ENCODE measurements around the gene DOCK2.

Gene DOCK2

DNA sequence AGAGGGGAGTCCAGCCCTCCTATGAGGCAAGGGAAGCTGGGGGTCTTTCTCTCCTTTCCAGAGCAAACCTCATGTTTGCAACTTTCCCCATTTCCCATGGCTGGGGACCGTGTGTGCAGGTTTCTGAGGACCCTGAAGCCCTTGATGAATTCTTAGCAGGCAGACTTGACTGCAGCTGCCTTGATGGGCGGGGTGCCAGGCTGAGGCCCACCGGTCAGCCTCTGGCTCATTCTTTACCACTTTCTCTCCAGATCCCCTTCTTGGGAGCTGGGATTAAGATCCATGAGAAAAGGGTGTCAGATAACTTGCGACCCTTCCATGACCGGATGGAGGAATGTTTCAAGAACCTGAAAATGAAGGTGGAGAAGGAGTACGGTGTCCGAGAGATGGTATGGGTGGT is 438.6 kb downstream of the DOCK2 start:
- TF ChIP-seq, protein P1, sequence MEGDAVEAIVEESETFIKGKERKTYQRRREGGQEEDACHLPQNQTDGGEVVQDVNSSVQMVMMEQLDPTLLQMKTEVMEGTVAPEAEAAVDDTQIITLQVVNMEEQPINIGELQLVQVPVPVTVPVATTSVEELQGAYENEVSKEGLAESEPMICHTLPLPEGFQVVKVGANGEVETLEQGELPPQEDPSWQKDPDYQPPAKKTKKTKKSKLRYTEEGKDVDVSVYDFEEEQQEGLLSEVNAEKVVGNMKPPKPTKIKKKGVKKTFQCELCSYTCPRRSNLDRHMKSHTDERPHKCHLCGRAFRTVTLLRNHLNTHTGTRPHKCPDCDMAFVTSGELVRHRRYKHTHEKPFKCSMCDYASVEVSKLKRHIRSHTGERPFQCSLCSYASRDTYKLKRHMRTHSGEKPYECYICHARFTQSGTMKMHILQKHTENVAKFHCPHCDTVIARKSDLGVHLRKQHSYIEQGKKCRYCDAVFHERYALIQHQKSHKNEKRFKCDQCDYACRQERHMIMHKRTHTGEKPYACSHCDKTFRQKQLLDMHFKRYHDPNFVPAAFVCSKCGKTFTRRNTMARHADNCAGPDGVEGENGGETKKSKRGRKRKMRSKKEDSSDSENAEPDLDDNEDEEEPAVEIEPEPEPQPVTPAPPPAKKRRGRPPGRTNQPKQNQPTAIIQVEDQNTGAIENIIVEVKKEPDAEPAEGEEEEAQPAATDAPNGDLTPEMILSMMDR (IDR thresholded peaks at IDR 0.05; ENCODE audit: borderline replicate concordance, control extremely low read depth, extremely low read depth, insufficient read depth, missing control alignments), result no peak
- DNase-seq (ENCODE audit: low spot score), result no peak
- in situ Hi-C loops (cut with MboI; ENCODE audit: low sequenced_read_pairs, unreplicated experiment), result no loop called here

DNA sequence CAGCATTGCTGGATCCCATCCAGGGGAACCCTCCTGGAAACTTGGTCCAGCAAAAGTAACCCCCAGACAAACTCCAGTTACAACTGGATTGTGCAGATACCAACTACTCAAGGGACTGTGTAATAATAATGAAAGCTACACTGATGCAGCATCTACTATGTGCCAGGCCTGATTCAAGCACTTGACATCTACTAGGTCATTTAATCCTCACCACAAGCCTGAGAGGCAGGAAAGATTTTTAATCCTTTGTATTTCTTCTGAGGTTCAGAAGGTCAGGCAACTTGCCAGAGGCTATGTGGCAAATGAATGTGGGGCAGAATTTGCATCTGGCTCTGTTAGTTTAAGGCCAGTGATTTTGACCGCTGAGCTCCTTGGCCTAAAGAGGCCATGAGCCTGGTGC is 439.1 kb downstream of the DOCK2 start:
- DNase-seq (ENCODE audit: low spot score), result no peak
- in situ Hi-C loops (cut with MboI; ENCODE audit: low sequenced_read_pairs, unreplicated experiment), result no loop called here
- TF ChIP-seq, protein P1 (IDR thresholded peaks at IDR 0.05; ENCODE audit: borderline replicate concordance, control extremely low read depth, extremely low read depth, insufficient read depth, missing control alignments), result no peak

DNA sequence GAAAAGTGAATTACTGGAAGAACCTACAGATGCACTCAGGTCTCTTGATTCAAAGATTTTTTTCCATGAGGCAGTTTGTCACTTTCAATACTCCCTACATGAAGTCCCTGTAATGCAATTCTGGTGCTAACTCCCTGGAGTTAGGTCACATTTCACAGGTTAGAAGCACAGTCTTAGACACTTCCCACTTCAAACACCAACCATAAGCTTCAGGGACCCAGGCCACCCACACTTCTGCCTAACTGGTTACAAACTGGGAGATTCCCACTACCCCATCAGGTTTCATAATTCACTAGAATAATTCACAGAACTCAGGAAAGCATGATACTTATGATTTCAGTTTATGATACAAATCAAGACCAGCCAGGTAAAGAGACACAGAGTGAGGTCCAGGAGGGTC is 439.7 kb downstream of the DOCK2 start:
- in situ Hi-C loops (cut with MboI; ENCODE audit: low sequenced_read_pairs, unreplicated experiment), result no loop called here
- DNase-seq (ENCODE audit: low spot score), result no peak
- TF ChIP-seq, protein P1 (IDR thresholded peaks at IDR 0.05; ENCODE audit: borderline replicate concordance, control extremely low read depth, extremely low read depth, insufficient read depth, missing control alignments), result no peak

DNA sequence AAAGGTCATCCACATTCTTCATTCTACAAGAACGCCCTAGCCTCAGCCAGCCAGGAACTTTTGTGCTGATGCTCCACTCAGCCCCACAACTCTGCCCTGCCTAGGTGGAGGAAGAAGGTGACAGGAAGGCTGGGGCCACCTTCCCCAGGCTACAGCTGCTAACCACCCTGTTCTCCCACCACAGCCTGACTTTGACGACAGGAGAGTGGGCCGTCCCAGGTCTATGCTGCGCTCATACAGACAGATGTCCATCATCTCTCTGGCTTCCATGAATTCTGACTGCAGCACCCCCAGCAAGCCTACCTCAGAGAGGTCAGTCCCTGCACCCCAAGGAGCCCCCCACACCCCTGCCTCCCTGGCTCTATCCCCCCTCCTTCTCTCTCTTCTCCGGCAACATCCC is 440.5 kb downstream of the DOCK2 start:
- in situ Hi-C loops (cut with MboI; ENCODE audit: low sequenced_read_pairs, unreplicated experiment), result no loop called here
- TF ChIP-seq, protein P1 (IDR thresholded peaks at IDR 0.05; ENCODE audit: borderline replicate concordance, control extremely low read depth, extremely low read depth, insufficient read depth, missing control alignments), result no peak
- no peak for DNase-seq (ENCODE audit: low spot score)

DNA sequence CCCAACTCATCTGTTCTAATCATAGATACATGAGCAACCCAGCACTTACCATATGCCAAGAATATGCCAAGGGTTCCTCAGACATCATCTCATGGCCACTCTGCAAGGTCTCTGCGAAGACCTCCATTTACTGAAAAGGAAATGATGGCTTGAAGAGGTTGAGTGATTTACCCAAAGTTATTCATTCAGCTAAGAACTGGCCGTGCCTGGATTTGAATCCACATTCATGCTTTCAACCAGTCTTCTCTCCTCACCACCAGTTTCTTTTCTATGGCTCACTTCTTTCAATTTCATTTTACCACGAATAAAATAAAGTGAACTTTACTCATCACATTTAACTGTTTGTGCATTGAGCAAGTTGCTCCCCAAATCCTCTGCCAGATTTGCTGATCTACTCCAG is 441.4 kb downstream of the DOCK2 start:
- no peak for DNase-seq (ENCODE audit: low spot score)
- TF ChIP-seq, protein P1 (IDR thresholded peaks at IDR 0.05; ENCODE audit: borderline replicate concordance, control extremely low read depth, extremely low read depth, insufficient read depth, missing control alignments), result no peak
- in situ Hi-C loops (cut with MboI; ENCODE audit: low sequenced_read_pairs, unreplicated experiment), result no loop called here

DNA sequence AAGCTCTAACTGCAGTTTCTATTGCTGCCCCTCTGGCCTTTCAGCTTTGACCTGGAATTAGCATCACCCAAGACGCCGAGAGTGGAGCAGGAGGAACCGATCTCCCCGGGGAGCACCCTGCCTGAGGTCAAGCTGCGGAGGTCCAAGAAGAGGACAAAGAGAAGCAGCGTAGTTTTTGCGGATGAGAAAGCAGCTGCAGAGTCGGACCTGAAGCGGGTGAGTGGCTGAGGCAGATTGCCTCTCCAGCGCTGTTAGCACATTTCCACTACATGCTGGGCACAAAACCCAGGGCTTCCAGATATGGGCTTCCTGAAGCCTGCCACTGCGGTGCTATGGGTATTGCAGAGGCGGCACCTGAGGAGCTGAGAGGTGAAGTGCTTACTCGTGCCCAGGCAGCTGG is 441.9 kb downstream of the DOCK2 start:
- no peak for DNase-seq (ENCODE audit: low spot score)
- in situ Hi-C loops (cut with MboI; ENCODE audit: low sequenced_read_pairs, unreplicated experiment), result no loop called here
- TF ChIP-seq, protein P1 (IDR thresholded peaks at IDR 0.05; ENCODE audit: borderline replicate concordance, control extremely low read depth, extremely low read depth, insufficient read depth, missing control alignments), result no peak

DNA sequence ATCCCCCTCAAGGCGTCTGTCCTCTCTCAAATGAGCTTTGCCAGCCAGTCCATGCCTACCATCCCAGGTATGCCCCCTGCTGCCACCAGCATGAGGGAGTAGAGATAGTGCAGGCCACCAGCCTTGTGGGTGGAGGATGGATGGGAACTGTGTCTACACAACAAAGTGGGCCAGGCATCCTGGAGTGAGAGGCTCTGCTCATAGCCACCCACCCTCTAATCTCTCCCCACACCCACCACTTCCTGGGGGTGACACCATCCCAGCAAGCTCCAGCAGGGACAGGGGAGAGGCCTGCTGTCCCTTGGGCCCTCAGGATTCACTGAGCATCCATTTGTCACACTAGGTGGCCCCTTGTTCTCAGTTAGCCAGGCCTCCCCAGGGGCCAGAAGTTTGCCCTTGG is 443.1 kb downstream of the DOCK2 start:
- in situ Hi-C loops (cut with MboI; ENCODE audit: low sequenced_read_pairs, unreplicated experiment), result no loop called here
- no peak for DNase-seq (ENCODE audit: low spot score)
- TF ChIP-seq, protein P1 (IDR thresholded peaks at IDR 0.05; ENCODE audit: borderline replicate concordance, control extremely low read depth, extremely low read depth, insufficient read depth, missing control alignments), result no peak

Data from GM13976 (cell line).